Immature natural killer cell (primary cell): Measurements from ENCODE around the gene NRP2. TPM values are rescaled to one million over a fixed set of nuclear protein-coding genes. Genes with fewer than 3 reads are reported as not detected.

Source experiments
- DNase-seq, 3 donors: peaks; one replicate each; pipeline ENCODE4 v3.0.0; 2022; ENCODE audit warnings: mixed read lengths in 1 of 3
- H3K27ac Mint-ChIP-seq, 6 donors: one replicate each; pipeline ENCODE4 v1.8.0; 2020; ENCODE audit warnings: mixed read lengths in 6 of 6, mild to moderate bottlenecking in 5 of 6, inconsistent platforms in 4 of 6, moderate library complexity in 3 of 6
- H3K27me3 Mint-ChIP-seq, 3 donors: one replicate each; pipeline ENCODE4 v1.8.0; 2020 to 2021; ENCODE audit warnings: low read depth in 3 of 3, mild to moderate bottlenecking in 3 of 3, mixed read lengths in 3 of 3, moderate library complexity in 3 of 3, inconsistent platforms in 1 of 3
- H3K36me3 Mint-ChIP-seq, 3 donors: one replicate each; pipeline ENCODE4 v1.8.0; 2020; ENCODE audit warnings: mixed read lengths in 3 of 3, inconsistent platforms in 2 of 3, mild to moderate bottlenecking in 2 of 3
- H3K4me1 Mint-ChIP-seq, 2 donors: one replicate each; pipeline ENCODE4 v1.8.0; 2020; ENCODE audit warnings: inconsistent platforms in 2 of 2, mild to moderate bottlenecking in 2 of 2, mixed read lengths in 2 of 2, moderate library complexity in 1 of 2
- H3K4me3 Mint-ChIP-seq, 5 donors: one replicate each; pipeline ENCODE4 v1.8.0; 2020; ENCODE audit warnings: mild to moderate bottlenecking in 5 of 5, mixed read lengths in 5 of 5, inconsistent platforms in 3 of 5, moderate library complexity in 3 of 5
- H3K9me3 Mint-ChIP-seq, 6 donors: one replicate each; pipeline ENCODE4 v1.8.0; 2020; ENCODE audit warnings: mild to moderate bottlenecking in 6 of 6, mixed read lengths in 6 of 6, inconsistent platforms in 4 of 6, moderate library complexity in 3 of 6
- polyA plus RNA-seq, 3 donors: library from polyadenylated mRNA; unstranded; fragments of 300-500 nt; fragmentation: Illumina TruSeq; gene quantifications; one replicate each; pipeline ENCODE4 v1.2.3, GENCODE V29; 2021

NRP2 gene
- polyA plus RNA-seq, 3 donors from 2014 or later, result not detected

DNA sequence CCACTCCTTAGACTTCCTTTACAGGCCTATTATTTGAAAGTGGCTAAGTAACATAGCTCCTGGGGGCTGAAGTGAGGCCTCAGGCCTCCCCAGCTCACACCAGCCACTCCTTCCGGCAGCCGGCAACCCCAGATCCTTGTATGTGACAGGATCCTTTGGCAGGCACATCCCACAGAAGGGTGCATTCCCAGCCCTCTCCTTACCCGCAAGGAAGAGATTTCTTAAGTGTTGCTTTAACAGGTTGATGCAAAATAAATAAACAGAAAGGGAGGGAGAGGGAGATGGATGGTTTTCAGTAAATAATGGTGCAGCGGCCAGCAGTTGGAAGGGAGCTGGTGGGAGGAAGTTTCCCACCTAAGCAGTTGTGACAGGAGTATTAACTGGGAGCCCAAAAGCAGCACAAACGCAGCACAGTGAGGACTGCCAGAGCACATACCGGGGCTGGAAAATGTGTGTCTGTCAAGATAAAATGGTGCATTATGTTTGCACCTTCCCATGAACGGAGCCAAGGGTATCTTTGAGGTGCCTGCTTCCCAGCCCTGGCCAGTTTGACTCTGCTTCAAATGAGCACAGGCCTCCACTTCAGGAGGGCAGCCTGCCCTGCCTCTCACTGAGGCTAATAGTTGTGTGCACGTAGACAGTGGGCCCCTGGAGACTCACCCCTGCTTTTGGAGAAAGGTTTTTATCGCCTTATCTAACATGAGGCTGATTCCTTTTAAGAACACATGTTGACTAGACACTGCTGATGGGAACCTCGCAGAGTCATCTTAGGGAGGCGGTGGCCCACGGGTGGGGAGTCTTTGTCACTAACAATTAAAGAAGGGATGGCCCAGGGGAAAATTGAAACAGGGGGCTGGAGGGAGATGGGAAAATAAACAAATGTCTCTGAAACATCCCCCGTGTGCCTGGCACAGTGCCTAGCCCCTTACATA is 32.8 kb downstream of the NRP2 start:
- H3K27ac Mint-ChIP-seq, result no peak overlapping the region
- no peak for DNase-seq

GRCh38 chr2:205715831-205716525 is 33.7 kb downstream of the NRP2 start:
- Mint-ChIP-seq H3K27ac (no peak overlapping the region), H3K36me3 (no peaks in the 10 kb centered on the region), H3K4me3 (no peak overlapping the region), H3K9me3 (no peaks in the 10 kb centered on the region), H3K4me1 (no peaks in the 10 kb centered on the region), H3K27me3 (peaks cover 0 to 9% (median 2%) of the 10 kb centered on the region in 3 donors)
- no peak for DNase-seq

More for the DNA sequence above, 32.8 kb downstream of the NRP2 start:
- no peaks in the 10 kb centered on the region for H3K9me3 Mint-ChIP-seq
- H3K4me3 Mint-ChIP-seq, result no peak overlapping the region
- no peaks in the 10 kb centered on the region for H3K36me3 Mint-ChIP-seq
- H3K27me3 Mint-ChIP-seq, result peaks cover 0 to 9% (median 2%) of the 10 kb centered on the region in 3 donors
- H3K4me1 Mint-ChIP-seq, result no peaks in the 10 kb centered on the region

DNA sequence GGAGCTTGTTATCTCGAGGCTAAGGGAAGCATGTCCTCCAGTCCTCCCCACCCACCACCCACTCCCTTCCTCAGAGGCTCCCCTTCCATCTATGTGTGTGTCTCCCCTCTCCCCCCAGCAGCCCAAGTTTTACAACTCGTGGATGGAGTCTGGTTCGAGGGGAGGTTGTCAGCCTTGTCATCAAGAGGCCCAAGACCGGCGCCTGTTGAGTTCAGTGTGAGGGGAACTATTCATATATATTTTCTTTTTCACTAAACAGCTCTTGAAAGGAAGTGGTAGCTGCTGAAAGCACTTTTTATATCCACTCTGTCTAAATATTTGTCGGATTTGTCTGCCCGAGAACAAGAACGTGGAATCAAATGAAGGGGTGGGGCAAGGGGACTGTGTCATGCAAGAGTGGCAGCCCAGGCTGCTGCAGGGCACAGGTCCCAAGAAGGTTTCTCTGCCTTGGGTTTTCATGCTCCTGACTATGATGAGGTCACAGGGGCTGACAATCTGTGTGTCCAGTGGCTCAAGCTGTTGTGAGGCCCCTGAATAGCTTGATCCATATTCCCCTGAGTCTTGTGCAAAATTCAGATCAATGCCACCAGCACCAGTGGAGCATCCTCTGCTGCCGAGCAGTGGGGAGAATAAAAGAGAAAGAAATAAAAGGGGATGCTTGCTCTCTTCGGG is 35.0 kb downstream of the NRP2 start:
- no peaks in the 10 kb centered on the region for H3K9me3 Mint-ChIP-seq
- H3K36me3 Mint-ChIP-seq, result no peaks in the 10 kb centered on the region
- H3K4me1 Mint-ChIP-seq, result no peaks in the 10 kb centered on the region
- no peak for DNase-seq
- H3K27me3 Mint-ChIP-seq, result peaks cover 0 to 9% (median 2%) of the 10 kb centered on the region in 3 donors
- no peak overlapping the region for H3K27ac Mint-ChIP-seq
- H3K4me3 Mint-ChIP-seq, result no peak overlapping the region

GRCh38 chr2:205717999-205718398 is 35.7 kb downstream of the NRP2 start:
- H3K4me3 Mint-ChIP-seq, result no peak overlapping the region
- H3K27ac Mint-ChIP-seq, result no peak overlapping the region
- no peaks in the 10 kb centered on the region for H3K9me3 Mint-ChIP-seq
- H3K4me1 Mint-ChIP-seq, result no peaks in the 10 kb centered on the region
- H3K36me3 Mint-ChIP-seq, result no peaks in the 10 kb centered on the region
- DNase-seq, result no peak
- H3K27me3 Mint-ChIP-seq, result peaks cover 0 to 9% (median 2%) of the 10 kb centered on the region in 3 donors

GRCh38 chr2:205719847-205720246 is 37.5 kb downstream of the NRP2 start:
- Mint-ChIP-seq H3K4me1 (no peaks in the 10 kb centered on the region), H3K9me3 (no peaks in the 10 kb centered on the region), H3K27me3 (peaks cover 0 to 7% (median 0%) of the 10 kb centered on the region in 3 donors), H3K4me3 (no peak overlapping the region), H3K27ac (no peak overlapping the region), H3K36me3 (no peaks in the 10 kb centered on the region)
- DNase-seq, result no peak

DNA sequence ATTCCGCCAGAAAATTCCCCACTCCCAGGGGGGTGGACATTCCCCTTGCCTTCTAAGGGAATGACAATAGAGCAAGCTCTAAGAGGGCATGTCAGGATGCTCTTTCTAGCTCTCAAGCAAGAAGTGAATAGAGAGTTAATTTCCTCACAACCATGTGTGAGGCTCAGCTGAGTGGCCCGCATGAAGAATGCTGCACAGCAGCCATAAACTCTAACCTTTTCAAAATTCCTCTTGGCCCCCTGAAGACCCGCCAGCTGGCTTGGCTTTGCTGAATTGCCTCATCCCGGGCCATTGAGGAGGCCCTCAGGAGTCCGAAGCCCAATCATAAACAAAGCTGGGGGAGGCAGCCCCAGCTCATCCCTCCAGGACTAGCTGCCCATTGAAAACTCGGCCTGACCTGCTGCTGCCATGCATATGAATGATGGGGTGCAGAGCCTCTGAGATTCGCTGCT is 38.2 kb downstream of the NRP2 start:
- no peak overlapping the region for H3K27ac Mint-ChIP-seq
- no peak overlapping the region for H3K4me3 Mint-ChIP-seq
- no peak for DNase-seq
- H3K4me1 Mint-ChIP-seq, result no peaks in the 10 kb centered on the region
- peaks cover 0 to 7% (median 0%) of the 10 kb centered on the region in 3 donors for H3K27me3 Mint-ChIP-seq
- no peaks in the 10 kb centered on the region for H3K36me3 Mint-ChIP-seq
- H3K9me3 Mint-ChIP-seq, result no peaks in the 10 kb centered on the region

GRCh38 chr2:205721057-205721449 is 38.8 kb downstream of the NRP2 start:
- H3K9me3 Mint-ChIP-seq, result no peaks in the 10 kb centered on the region
- no peak overlapping the region for H3K4me3 Mint-ChIP-seq

GRCh38 chr2:205722283-205722918 is 40.1 kb downstream of the NRP2 start:
- DNase-seq, result no peak
- Mint-ChIP-seq H3K27me3 (peaks cover 0 to 7% (median 2%) of the 10 kb centered on the region in 3 donors), H3K27ac (no peak overlapping the region), H3K4me3 (no peak overlapping the region), H3K36me3 (no peaks in the 10 kb centered on the region), H3K9me3 (no peaks in the 10 kb centered on the region), H3K4me1 (no peaks in the 10 kb centered on the region)

More at GRCh38 chr2:205721057-205721449, 38.8 kb downstream of the NRP2 start:
- Mint-ChIP-seq H3K36me3 (no peaks in the 10 kb centered on the region), H3K27me3 (peaks cover 0 to 7% (median 0%) of the 10 kb centered on the region in 3 donors), H3K27ac (no peak overlapping the region), H3K4me1 (no peaks in the 10 kb centered on the region)
- no peak for DNase-seq

DNA sequence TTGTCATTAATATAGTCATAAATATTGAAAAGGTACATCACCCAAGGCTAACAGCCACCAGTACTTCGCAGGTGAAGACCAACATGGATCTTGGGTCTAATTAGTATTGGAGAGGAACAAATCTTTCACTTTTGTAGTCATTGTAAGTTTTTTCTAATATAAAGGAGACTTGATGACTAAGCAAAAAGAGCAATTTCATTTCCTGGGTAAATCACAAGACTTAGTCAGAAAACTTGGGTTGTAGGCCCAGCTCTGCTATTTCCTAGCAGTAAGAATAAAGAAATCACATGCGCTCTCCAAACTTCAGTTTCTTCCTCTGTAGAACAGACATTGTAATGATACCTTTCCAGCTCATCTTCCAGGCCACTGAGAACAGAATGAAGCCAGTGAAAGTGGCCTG is 40.9 kb downstream of the NRP2 start:
- peaks cover 0 to 2% (median 2%) of the 10 kb centered on the region in 3 donors for H3K27me3 Mint-ChIP-seq
- no peaks in the 10 kb centered on the region for H3K4me1 Mint-ChIP-seq
- H3K36me3 Mint-ChIP-seq, result no peaks in the 10 kb centered on the region
- no peak overlapping the region for H3K4me3 Mint-ChIP-seq
- no peak for DNase-seq
- H3K27ac Mint-ChIP-seq, result no peak overlapping the region
- no peaks in the 10 kb centered on the region for H3K9me3 Mint-ChIP-seq

GRCh38 chr2:205725059-205725458 is 42.8 kb downstream of the NRP2 start:
- Mint-ChIP-seq H3K4me3 (no peak overlapping the region), H3K27me3 (peaks cover 0 to 2% (median 2%) of the 10 kb centered on the region in 3 donors), H3K4me1 (no peaks in the 10 kb centered on the region), H3K36me3 (no peaks in the 10 kb centered on the region), H3K9me3 (peaks cover 0 to 3% (median 0%) of the 10 kb centered on the region in 6 donors), H3K27ac (no peak overlapping the region)
- no peak for DNase-seq

GRCh38 chr2:205726506-205726905 is 44.2 kb downstream of the NRP2 start:
- Mint-ChIP-seq H3K27me3 (peaks cover 0 to 2% (median 2%) of the 10 kb centered on the region in 3 donors), H3K4me3 (no peak overlapping the region), H3K4me1 (no peaks in the 10 kb centered on the region), H3K9me3 (peaks cover 0 to 3% (median 0%) of the 10 kb centered on the region in 6 donors), H3K36me3 (no peaks in the 10 kb centered on the region), H3K27ac (no peak overlapping the region)
- no peak for DNase-seq

DNA sequence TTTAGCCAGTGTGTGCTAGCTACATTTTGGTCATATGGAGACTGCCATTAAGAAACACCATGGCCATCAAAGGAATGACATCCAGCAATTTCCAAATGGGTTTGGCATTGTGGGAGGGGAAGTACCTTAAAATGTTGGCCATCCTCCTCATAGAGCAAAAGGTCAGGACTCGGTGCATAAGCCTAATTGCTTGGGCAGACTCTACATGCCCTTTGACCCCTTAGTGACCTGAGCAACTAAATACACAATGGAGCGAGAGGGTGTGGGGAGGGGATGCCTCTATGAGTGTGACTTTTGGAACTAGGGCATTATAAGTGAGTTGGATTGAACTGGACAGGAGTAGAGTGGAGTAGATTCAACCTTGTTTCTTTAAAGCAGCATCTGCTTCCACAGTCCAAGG is 44.9 kb downstream of the NRP2 start:
- Mint-ChIP-seq H3K4me3 (no peak overlapping the region), H3K36me3 (no peaks in the 10 kb centered on the region), H3K27me3 (peaks cover 0 to 2% (median 2%) of the 10 kb centered on the region in 3 donors), H3K4me1 (no peaks in the 10 kb centered on the region), H3K9me3 (peaks cover 0 to 3% (median 0%) of the 10 kb centered on the region in 6 donors), H3K27ac (no peak overlapping the region)
- no peak for DNase-seq

- H3K36me3 Mint-ChIP-seq, result no peaks in the 10 kb centered on the region
- no peak overlapping the region for H3K4me3 Mint-ChIP-seq
- no peak overlapping the region for H3K27ac Mint-ChIP-seq
- DNase-seq, result no peak
- peaks cover 0 to 2% (median 2%) of the 10 kb centered on the region in 3 donors for H3K27me3 Mint-ChIP-seq
- peaks cover 0 to 3% (median 0%) of the 10 kb centered on the region in 6 donors for H3K9me3 Mint-ChIP-seq
- H3K4me1 Mint-ChIP-seq, result no peaks in the 10 kb centered on the region
Measured at GRCh38 chr2:205728366-205728765, 46.1 kb downstream of the NRP2 start.
